Spleen (tissue), 7 donors: ENCODE measurements around the gene IL23A.

Experiments used
- CTCF ChIP-seq, 11 experiments: fragments of 200-600 bp in 7 of 11; fragments of 450-650 bp in 4 of 11; sonication (generic) in 4 of 11; IDR thresholded peaks in 8 of 11; conservative IDR thresholded peaks in 3 of 11; 1 replicate in 7 of 11; 2 replicates in 4 of 11; pipeline versions ENCODE4 v1.4.0 to v1.8.0; 2016 to 2021; ENCODE audit warnings: antibody characterized with exemption in 11 of 11, inconsistent platforms in 4 of 11, mild to moderate bottlenecking in 1 of 11
- POLR2A ChIP-seq, 3 donors: fragments of 450-650 bp; IDR thresholded peaks; one replicate each; pipeline ENCODE4 v1.5.1; 2017; ENCODE audit warnings: antibody characterized with exemption in 3 of 3, mild to moderate bottlenecking in 1 of 3
- POLR2AphosphoS5 ChIP-seq, 3 donors: sonication (generic); formaldehyde crosslinking; IDR thresholded peaks; one replicate each; pipeline ENCODE4 v1.5.1; 2017; ENCODE audit warnings: antibody characterized with exemption in 3 of 3
- donor health status: DM: no; HTN: no; CAD: no; lungs with moderate emphysema.
- donor health status: DM: no; HTN: no; CAD: no.
- donor health status: DM: no; HTN: no; CAD: no.

GRCh38 chr12:56389412-56389811 is 50.7 kb downstream of the IL23A start:
- TF ChIP-seq CTCF (IDR thresholded peaks at IDR 0.05 in 8 of 11, conservative IDR thresholded peaks at IDR 0.05 in 3 of 11) (no peak), POLR2A (IDR thresholded peaks at IDR 0.05) (no peak), POLR2AphosphoS5 (IDR thresholded peaks at IDR 0.05) (no peak)
